ENCODE results near the gene ADGRF5. TPM values are rescaled to one million over a fixed set of nuclear protein-coding genes. Genes with fewer than 3 reads are reported as not detected.
"Not testable (repeated sequence)": the region's sequence is repeated elsewhere in the genome, so short reads cannot be mapped to it uniquely, and the experiment has no call there.

Gene ADGRF5
- total RNA-seq, 1 experiment from 2014 or later, result not detected

DNA sequence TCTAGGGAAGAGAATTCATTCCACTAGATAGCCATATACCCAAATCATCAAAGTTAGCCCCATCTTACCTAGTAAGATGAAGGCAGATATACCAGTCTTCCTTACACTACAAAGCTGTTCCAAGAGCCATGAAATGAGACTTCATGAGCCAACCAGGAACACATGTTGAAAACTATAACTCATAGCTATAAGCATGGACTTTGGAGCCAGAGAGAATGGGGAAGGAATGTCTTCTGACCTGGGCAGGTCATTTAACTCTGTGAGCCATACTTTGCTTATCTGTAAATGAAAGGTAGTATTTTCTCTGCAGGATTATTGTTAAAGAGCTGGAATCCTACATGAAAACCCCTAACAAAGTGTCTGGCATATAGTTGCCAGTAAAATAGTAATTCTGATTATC lies 27.3 kb downstream of the ADGRF5 start:
- no peak for DNase-seq (ENCODE audit: low read depth)

DNA sequence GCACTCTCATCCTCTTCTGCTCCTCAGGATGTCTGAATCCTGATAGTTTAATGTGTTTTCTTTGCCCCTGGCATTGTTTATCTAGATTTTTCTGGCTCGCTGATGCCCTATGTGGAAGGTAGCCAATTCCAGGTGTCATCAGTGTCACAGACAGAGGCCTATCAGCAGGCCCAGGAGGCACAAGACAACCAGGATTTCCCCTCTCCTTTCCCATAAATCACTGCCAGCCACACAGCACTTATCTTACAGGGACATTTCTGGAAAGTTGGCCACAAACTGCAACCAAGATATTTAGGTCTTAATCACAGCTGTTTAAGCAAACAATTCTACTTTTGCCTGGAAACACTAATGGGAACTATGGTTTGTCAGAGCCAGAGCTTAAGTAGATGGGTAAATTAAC lies 28.1 kb downstream of the ADGRF5 start:
- peak; percentile 9 for DNase-seq (ENCODE audit: low read depth)

DNA sequence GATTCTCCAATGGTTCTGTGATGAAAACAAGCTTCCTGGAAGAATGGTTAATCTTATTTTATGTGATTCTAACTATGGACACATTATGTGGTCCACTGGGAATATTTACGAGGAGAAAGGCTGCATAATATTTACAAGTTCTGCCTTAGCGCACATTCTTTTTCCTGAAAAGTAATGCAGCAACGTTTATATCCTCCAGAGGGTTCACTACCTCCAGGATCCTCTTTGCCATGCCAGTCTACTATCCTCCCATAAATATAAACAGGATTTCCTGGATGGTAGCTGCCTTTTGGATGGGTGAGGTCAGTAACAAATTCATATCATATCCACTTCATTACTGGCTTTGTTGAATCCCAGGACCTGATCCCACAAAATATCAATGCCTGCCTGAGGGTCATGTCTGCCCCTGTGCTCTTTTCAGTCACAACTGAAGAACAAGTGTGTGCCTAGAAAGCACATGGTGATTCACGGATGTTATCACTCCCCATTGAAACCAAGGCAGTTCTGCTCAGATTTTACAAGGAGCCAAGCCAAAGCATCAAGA lies 30.4 kb downstream of the ADGRF5 start:
- DNase-seq (ENCODE audit: low read depth), result no peak

DNA sequence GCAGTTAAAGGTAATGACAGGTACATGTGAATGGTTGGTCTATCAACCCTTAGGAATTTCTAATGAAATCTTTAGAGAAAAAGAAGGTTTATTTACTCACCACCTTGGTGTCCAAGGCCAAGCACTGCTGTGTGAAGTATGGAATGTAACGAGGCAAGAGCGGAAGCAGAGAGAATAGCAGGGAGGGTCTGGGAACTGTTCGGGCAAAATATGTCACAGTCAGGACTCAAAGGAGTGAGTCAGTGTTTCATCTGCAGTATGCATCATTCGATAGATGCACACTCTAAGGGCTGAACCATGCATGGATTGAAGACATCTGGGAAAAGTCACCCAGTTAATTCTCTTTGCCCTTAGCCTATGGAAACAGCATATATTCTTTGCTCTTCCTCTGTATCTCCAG lies 33.2 kb downstream of the ADGRF5 start:
- no peak for DNase-seq (ENCODE audit: low read depth)

DNA sequence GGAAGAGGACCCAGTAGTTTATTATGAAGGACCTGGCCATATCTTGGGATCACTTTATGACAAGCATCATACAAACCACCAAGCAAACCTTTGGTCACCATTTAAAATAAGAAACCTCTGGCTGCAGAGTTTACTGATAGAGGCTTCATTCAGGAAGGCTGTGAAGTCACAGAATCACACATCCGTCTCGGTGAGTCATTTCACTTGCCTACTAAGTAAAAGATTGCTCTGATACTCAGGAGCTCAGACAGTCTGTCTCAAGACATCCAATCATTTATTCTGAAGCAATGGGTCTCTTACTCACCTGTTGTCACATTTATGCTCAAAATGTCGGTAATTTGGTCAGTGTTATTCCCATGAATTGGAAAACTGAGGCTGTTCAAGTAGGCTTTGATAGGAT lies 33.7 kb downstream of the ADGRF5 start:
- no peak for DNase-seq (ENCODE audit: low read depth)

DNA sequence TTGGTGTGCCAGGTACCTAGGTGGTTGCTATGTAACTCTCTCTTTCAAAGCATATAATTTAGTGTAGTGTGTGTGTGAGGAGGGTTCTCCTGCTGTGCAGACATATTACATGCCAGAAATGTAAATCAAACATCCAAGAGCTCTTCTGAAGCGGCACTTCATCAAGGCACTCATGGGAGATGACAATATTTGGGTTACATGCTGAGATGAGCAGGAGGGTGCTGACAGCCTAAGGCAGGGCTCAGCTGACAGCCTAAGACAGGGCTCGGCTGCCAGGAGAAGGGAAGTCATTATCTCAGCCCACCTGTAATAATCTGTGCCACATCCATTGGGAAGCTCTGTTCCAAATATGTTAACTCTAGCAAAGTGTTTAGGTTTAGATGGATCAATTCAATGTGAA lies 39.1 kb downstream of the ADGRF5 start:
- no peak for DNase-seq (ENCODE audit: low read depth)

DNA sequence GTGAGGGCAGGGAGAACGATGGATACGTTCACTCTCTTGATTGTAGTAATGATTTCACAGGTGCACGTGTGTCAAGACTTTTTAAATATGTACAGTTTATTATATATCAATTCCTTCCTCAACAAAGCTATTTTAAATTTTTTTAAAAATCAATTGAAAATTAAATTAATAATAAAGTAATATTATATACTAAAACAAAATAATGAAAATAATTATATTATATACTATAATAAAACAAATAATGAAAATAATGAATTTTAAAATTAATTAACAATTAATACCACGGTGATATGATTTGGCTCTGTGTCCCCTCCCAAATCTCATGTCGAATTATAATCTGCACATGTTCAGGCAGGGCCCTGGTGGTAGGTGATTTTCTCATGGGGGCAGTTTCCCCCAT lies 42.7 kb downstream of the ADGRF5 start:
- no peak for DNase-seq (ENCODE audit: low read depth)

DNA sequence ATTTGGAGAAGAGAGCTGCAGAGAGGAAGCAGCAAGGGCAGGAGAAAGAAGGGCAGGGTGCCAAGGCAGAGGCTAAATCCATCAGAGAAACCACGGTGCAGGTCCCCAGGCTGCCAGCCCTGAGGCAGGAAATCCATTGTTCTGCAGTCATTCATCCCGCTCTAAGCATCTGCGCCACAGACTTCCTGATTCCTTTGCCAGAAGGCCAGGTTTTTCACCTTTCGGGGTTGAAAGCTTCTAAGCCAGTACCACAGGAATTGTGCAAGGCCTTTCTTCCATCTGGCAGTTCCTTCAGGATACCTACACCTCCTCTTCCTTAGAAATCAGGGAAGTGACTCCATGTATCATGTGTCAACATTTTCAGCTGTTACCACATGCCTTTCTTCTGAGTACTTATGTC lies 45.6 kb downstream of the ADGRF5 start:
- DNase-seq (ENCODE audit: low read depth), result peak; percentile 73

DNA sequence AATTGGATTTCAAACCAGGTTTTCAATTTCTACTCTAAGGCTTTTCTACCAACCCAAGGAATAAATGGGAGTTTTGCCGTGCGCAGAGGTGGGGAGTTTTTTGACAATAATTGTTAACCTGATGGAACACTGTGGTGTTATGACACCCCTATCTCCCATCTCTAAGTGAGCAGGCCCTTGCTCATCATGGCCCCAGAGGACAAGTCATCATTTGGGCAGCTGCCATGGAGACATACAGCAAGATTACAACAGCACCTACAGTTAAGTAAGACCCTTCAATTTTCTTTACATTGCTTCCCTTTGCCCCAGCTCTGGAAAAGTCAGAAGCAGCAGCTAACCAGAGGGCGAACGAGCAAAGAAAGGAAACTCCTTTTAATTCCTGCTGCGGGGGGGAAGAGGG lies 54.3 kb downstream of the ADGRF5 start:
- no peak for DNase-seq (ENCODE audit: low read depth)

DNA sequence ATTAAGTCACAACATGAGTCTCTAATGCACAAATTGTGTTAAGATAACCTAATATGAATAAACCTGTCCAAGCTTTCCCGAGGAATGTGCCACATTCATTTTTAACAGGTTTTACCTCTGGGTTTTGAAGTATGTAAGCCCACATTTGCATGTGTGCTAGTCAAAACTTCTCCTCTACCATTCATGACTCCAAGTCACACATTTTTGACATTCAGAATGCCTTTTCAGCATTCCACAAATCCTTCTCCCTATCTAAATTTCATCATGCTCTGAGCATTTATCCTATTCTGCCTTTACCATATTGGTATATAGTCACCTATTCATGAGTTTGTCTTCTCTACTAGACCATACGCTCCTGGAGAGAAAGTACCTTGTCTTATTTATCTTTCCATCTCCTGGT lies 56.5 kb downstream of the ADGRF5 start:
- DNase-seq (ENCODE audit: low read depth), result no peak

DNA sequence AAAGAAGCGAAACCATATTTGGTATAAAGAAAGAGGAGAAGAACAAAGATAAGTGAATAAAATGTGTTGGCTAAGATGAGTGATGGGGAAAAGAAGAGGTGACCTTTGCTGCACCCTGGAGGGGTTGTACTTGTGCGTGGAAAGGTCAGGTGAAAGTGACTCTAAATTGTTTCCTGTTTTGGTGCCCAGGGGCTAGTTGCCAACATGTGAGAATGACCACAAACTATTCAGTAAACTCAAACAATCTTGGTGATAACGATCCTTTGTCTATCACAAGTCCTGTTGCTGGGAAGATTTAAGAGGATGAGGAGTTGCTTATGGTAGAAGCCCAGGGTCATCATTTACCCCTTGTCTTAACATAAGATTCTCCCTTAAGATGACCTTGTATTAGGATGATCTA lies 57.9 kb downstream of the ADGRF5 start:
- DNase-seq (ENCODE audit: low read depth), result no peak

DNA sequence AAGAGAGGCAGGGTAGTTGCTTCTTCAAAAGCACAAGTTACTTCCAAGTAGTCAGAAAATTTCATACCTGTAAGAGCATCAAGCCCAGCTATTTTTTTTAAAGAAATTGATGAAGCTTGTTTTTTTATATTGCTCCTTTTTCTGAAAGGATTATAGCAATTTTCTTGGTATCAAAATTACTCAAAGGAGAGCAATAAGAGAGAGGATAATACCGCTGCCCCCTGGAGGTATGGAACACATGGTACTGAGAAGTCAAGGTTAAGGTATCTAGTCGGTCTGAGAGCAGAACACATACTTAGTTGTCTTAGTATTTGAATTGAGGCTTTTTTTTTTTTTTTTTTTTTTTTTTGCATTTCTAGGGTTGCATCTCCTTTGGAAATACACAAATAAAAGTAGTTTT lies 59.4 kb downstream of the ADGRF5 start:
- no peak for DNase-seq (ENCODE audit: low read depth)

DNA sequence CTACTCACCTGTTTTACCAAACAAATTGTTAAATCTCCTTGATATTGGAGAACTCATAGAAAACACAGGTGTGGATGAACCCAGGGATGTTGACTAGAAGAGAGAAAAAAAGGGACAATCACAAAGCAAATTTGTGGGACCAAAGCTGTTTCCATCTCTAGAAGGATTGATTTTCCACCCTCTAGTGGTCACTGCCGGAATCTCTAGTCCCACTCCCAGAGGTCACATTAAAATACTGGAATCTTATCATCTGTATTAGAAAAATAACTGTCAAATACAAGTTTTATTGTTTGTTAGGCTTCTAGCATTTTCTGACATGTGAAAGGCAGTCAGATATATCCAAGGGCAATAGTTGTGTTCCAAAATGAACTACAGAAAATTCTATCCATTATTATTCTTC lies 65.8 kb downstream of the ADGRF5 start:
- peak; percentile 22 for DNase-seq (ENCODE audit: low read depth)

DNA sequence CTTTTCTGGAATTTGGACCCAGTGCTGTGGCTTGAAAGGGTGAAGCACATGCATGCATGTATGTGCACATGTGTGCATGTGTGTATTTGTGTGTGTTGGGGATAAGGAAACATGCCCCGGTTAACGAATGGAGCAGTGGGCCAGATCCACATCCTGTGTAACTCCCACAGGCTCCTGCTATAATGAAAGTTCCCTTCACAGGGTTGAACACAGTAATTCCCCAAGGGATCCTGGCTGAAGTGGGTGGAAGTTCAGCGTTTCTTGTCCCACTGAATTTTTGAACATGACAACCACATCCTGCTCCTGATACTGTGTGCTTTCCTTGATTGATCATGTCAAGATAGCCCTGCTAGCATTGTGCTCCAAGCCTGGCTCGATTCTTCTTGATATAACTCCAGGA lies 70.2 kb downstream of the ADGRF5 start:
- DNase-seq (ENCODE audit: low read depth), result not testable (repeated sequence)

DNA sequence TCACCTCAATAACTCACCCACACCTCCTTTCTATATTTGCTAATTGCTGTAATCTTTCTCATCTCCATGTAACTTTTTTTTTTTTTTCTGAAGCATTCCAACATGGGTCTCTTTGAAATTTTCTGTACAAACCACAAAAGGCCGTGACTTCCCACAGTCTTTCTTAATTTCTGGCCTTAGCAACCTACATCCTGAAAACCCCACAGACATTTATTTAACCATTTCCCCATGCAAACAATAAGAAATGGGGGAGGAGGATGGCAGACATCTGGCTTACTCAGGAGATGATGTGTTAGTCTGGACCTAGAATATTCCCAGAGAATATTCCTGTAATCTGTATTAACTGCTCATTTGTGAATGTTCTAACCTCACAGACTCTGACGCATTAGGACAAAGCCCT lies 70.9 kb downstream of the ADGRF5 start:
- DNase-seq (ENCODE audit: low read depth), result peak; percentile 3

DNA sequence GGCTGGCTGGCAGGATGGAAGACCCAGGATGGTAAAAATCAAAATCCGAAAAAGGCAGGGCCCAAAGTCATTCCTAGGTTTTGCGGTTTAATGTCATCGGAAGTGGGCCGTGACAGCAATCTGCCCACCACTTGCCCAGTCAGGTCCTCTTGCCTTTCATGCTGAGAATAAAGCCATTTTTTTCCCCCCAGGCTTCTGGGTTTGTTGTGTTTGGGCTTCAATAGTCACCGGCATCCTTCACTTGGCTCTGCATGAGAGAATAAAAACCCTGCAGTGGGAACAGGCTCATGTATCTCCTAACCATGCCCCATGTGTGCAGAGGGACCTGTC lies 72.4 kb downstream of the ADGRF5 start:
- no peak for DNase-seq (ENCODE audit: low read depth)

DNA sequence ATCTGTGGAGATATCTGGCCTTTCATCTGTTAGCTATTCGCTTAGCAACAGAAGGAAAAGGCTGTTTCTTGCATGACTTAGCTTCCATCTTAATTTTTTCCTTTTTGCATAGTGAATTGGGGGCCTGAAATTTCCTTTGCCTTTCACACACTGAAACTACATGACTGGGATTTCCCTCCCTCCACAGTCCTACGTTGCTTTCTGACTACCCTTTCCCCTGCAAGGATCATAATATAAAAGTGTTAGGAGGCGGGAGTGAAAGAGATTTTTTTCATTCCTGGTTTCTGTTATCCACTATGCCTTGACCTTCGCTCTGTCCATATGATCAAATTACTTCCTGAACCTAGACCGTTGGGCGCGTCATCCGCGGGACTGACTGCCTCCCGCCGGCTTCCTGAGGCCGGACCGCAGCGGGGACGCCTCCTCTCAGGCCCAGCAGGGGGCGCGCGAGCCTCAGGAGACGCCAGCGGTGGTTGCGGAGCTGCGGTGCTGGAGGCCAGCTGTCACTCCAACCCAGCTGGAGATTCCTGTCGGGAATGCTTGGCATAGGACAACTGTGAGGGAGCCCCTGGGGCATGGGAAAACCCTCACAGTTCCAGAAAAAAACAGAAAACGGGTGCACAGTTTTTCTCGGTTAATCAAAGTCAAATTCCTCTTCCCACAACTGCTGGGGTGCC lies 72.9 kb downstream of the ADGRF5 start:
- DNase-seq (ENCODE audit: low read depth), result peak; percentile 75

DNA sequence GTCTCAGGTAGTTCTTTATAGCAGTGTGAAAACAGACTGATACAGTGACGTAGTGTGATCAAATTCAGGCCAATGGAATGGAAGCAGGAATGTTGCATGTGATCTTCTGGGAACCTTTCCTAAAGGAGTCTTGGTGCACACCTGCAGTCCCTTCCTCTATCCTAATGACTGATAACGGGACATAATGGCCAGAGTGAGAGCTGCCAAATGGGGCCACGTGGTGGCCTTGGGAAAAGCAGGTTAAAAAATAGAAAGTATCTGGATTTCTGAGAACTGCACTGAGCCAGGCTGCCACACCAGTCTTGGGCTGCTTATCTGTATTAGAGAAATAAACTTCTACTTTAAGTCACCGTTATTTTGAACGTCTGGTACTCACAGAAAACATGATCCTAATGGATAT lies 76.6 kb downstream of the ADGRF5 start:
- DNase-seq (ENCODE audit: low read depth), result no peak

DNA sequence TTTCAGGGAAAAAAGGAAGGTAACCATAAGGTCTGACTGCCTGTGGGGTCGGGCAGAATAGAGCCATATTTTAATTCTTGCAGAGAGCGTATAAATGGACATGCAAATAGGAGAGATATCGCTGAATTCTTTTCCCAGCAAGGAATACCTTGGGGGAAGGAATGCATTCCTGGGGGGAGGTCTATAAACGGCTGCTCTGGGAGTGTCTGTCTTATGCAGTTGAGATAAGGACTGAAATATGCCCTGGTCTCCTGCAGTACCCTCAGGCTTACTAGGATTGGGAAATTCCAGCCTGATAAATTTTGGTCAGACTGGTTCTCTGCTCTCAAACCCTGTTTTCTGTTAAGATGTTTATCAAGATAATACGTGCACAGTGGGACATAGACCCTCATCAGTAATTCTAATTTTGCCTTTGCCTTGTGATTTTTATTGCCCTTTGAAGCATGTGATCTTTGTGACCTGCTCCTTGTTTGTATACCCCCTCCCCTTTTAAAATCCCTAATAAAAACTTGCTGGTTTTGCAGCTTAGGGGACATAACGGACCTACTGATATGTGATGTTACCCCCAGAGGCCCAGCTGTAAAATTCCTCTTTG lies 79.4 kb downstream of the ADGRF5 start:
- DNase-seq (ENCODE audit: low read depth), result not testable (repeated sequence)

DNA sequence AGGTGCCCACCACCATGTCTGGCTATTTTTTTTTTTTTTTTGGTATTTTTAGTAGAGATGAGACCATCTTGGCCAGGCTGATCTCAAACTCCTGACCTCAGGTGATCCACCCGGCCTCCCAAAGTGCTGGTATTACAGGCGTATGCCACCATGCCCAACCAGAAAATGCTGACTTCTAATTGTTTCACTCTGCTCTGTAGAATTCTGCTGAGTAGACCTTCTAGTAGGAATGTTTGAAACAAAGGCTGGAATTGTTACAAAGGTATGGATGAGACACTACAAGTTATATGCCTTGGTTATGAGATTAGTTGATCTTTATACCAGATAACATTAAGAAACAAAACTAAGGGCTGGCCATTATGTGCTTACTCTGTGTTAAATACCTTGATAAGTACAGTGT lies 83.7 kb downstream of the ADGRF5 start:
- DNase-seq (ENCODE audit: low read depth), result no peak

DNA sequence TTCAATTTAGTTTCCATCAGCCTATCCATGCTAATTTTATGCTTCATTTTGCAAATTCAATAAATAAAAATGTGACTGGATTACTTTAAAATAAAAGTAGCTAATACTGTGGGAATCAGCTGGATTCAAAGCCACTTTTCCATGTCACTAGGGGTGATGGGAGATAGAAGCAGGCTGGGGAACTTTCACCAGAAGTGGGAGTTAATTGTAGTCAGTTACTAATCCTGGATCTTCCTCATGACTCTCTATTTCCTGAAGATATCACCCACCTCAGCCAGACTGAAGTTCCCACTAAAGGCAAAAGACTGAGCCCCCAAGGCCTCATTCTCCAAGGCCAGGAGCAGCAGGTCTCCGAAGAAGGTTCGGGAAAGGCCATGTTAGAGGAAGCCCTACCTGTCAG lies 86.7 kb downstream of the ADGRF5 start:
- not testable (repeated sequence) for DNase-seq (ENCODE audit: low read depth)

DNA sequence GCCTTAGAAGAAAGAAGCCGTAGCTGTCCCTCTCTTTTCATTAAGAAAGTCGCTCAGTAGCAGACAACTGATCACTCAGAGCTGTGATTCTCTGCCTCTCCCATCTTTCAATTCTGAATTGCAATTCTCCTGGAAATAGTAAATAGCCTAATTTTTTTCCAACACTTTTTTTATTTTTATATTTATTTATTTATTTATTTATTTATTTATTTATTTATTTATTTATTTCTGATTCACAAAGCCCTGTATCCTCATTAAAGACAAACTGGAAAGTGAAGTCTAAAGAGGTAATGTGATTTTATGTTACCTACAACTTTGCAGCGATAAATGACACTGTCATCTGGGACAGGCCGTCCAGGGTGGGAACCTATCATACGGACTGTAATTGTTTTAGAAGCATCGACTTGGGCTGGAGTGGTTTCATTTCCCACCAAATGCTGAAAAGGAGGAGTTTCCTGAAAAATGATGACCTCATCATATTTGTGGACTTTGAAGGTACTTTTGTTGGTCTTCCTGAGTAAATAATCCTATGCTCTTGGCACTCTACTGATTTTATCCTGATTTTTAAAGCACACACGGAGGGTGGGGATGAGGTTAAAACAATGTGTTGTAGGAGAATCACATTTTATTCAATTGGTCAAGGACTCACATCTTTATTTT lies 87.4 kb downstream of the ADGRF5 start:
- DNase-seq (ENCODE audit: low read depth), result not testable (repeated sequence)

DNA sequence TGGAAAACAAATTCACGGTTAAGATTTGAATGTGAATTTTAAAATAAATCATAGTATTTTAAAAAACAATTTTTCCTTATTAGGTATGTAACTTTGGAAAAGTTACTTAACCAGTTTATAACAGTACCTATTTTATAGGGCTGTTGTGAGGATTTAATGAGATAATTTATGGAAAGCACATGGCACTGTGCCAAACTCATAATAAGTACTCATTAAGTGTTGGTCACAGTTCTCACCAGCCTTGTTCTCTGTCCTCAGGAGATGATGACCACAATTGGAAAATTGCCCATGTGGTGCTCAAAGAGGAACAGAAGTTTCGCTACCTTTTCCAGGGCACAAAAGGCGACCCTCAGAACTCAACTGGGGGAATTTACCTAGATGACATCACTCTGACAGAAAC lies 88.9 kb downstream of the ADGRF5 start:
- DNase-seq (ENCODE audit: low read depth), result no peak
